K562 (cell line): ENCODE results near the gene BCAS3. TPM values are rescaled to one million over a fixed set of nuclear protein-coding genes. Genes with fewer than 3 reads are reported as not detected.

Source experiments
- ATAC-seq: fragments of 200-7000 bp; cut with Tn5 transposase; 3 replicates; pipeline ENCODE4 v1.9.1; 2020; ENCODE audit warnings: moderate library complexity
- BruUV-seq: library from RNA; stranded (reverse); fragments of 400-500 nt; replicated peaks from 2 replicates; lab custom pipeline; 2021; lab: Mats Ljungman, UMichigan
- CTCF ChIA-PET: fragments of 300-600 bp; formaldehyde crosslinking; extraction: SDS; loops from one replicate; lab custom pipeline; 2021; ENCODE audit warnings: low intra/inter-chr PET ratio; lab: Yijun Ruan, JAX
- POLR2A ChIA-PET: fragments of 300-600, 350-650 bp; sonication (Branson Sonifier 250); formaldehyde crosslinking; extraction: SDS; loops from one replicate; lab custom pipeline; 2021; ENCODE audit warnings: antibody characterized with exemption, inconsistent platforms; lab: Yijun Ruan, JAX
- DNase-seq, 4 experiments: peaks; one replicate each; pipeline versions ENCODE4 v3.0.0 to v3.0.0-alpha.2; 2011 to 2018; ENCODE audit warnings: low spot score in 3 of 4, mixed read lengths in 3 of 4; ENCODE audit errors: extremely low read depth in 1 of 4
- FAIRE-seq: peaks from 2 replicates; lab custom pipeline; 2011; peaks lifted over from hg19 to GRCh38; lab: Jason Lieb, UNC
- H2AFZ ChIP-seq: 2 replicates; pipeline ENCODE4 v1.6.0; 2011; ENCODE audit warnings: low read depth, low read length, control low read depth, inconsistent platforms
- H3K27ac ChIP-seq: fragments of 200-600 bp; 3 replicates; pipeline ENCODE4 v1.8.0; 2011; ENCODE audit warnings: low read depth, mild to moderate bottlenecking, control low read depth, inconsistent platforms, low read length, moderate library complexity, mixed read lengths; ENCODE audit errors: extremely low read depth
- H3K27me3 ChIP-seq, 2 experiments: fragments of 300-600 bp in 1 of 2; 2 replicates in 1 of 2; 3 replicates in 1 of 2; pipeline versions ENCODE4 v1.6.0 to v1.8.0; 2011; ENCODE audit warnings: inconsistent platforms in 2 of 2, low read length in 2 of 2, mild to moderate bottlenecking in 1 of 2, mixed read lengths in 1 of 2, moderate library complexity in 1 of 2; ENCODE audit not compliant: control insufficient read depth in 2 of 2, insufficient read depth in 2 of 2
- H3K36me3 ChIP-seq: fragments of 300-600 bp; 3 replicates; pipeline ENCODE4 v1.8.0; 2011; ENCODE audit warnings: mild to moderate bottlenecking, low read length, inconsistent platforms; ENCODE audit not compliant: control insufficient read depth, insufficient read depth
- H3K4me1 ChIP-seq, 2 experiments: fragments of 200-600 bp in 1 of 2; replicated peaks in 1 of 2; 2 replicates in 1 of 2; 3 replicates in 1 of 2; pipeline versions ENCODE4 v1.5.1 to v1.8.0; 2011; ENCODE audit warnings: inconsistent platforms in 2 of 2, low read length in 2 of 2, mild to moderate bottlenecking in 1 of 2, mixed read lengths in 1 of 2, moderate library complexity in 1 of 2; ENCODE audit not compliant: control insufficient read depth in 2 of 2, insufficient read depth in 2 of 2
- H3K4me2 ChIP-seq: 2 replicates; pipeline ENCODE4 v1.6.1; 2011; ENCODE audit warnings: low read length, control low read depth, inconsistent platforms, mixed read lengths; ENCODE audit not compliant: insufficient read depth
- H3K4me3 ChIP-seq: fragments of 200-600 bp; sonication (generic), shearing (Covaris generic); 2 replicates; pipeline ENCODE4 v1.5.1; 2016; ENCODE audit warnings: control low read depth, inconsistent platforms
- H3K79me2 ChIP-seq: fragments of 200-600 bp; 3 replicates; pipeline ENCODE4 v1.8.0; 2011; ENCODE audit warnings: low read length, inconsistent platforms; ENCODE audit not compliant: control insufficient read depth, insufficient read depth
- H3K9ac ChIP-seq, 2 experiments: 2 replicates each; pipeline versions ENCODE4 v1.6.0 to v1.6.1; 2011; ENCODE audit warnings: low read depth in 2 of 2, low read length in 2 of 2, control low read depth in 1 of 2, inconsistent platforms in 1 of 2, mild to moderate bottlenecking in 1 of 2, mixed read lengths in 1 of 2; ENCODE audit not compliant: insufficient read depth in 1 of 2
- H3K9me1 ChIP-seq: one replicate; pipeline ENCODE4 v1.6.0; 2011; ENCODE audit warnings: inconsistent platforms, mild to moderate bottlenecking, low read length, moderate library complexity; ENCODE audit not compliant: control insufficient read depth, insufficient read depth
- H3K9me3 ChIP-seq: replicated peaks from 2 replicates; pipeline ENCODE4 v1.5.1; 2011; ENCODE audit warnings: low read depth, low read length, inconsistent platforms; ENCODE audit not compliant: control insufficient read depth, insufficient read depth
- H4K20me1 ChIP-seq: replicated peaks from 2 replicates; pipeline ENCODE4 v1.6.1; 2011; ENCODE audit warnings: low read length, inconsistent platforms, mixed read lengths; ENCODE audit not compliant: control insufficient read depth, insufficient read depth
- CBFA2T3 ChIP-seq: fragments of 450-650 bp; IDR thresholded peaks from 2 replicates; pipeline ENCODE4 v1.6.1; 2017
- DACH1 ChIP-seq: fragments of 450-650 bp; IDR thresholded peaks from 2 replicates; pipeline ENCODE4 v1.6.1; 2018; ENCODE audit not compliant: partially characterized antibody
- MYC ChIP-seq, 2 experiments: fragments of 250-450 bp in 1 of 2; sonication (Bioruptor Pico) in 1 of 2; IDR thresholded peaks; 2 replicates each; pipeline versions ENCODE4 v1.5.1 to v1.6.1; 2012 to 2021; ENCODE audit warnings: low read depth in 2 of 2, borderline replicate concordance in 1 of 2, improper control_type of control experiment in 1 of 2, low read length in 1 of 2, mild to moderate bottlenecking in 1 of 2, moderate library complexity in 1 of 2
- SIN3A ChIP-seq, 2 experiments: fragments of 150-350 bp in 1 of 2; IDR thresholded peaks; 2 replicates each; pipeline ENCODE4 v1.6.1; 2011 to 2016; ENCODE audit warnings: borderline replicate concordance in 2 of 2, low read depth in 2 of 2, low read length in 2 of 2, mild to moderate bottlenecking in 2 of 2, moderate library complexity in 2 of 2; ENCODE audit not compliant: control insufficient read depth in 1 of 2
- TCF7L2 ChIP-seq: fragments of 150-350 bp; IDR thresholded peaks from 2 replicates; pipeline ENCODE4 v1.6.1; 2016; ENCODE audit warnings: low read depth, mild to moderate bottlenecking, low read length, moderate library complexity
- ZNF408 ChIP-seq: fragments of 250-450 bp; sonication (Bioruptor Pico); IDR thresholded peaks from 2 replicates; pipeline ENCODE4 v1.4.0; 2020; ENCODE audit warnings: low read depth, mild to moderate bottlenecking, moderate library complexity
- WGBS: fragments of 100-300 bp; shearing (Covaris generic); methylation state at CpG from one replicate; pipeline ENCODE4 v1.1.6; 2016; ENCODE audit warnings: low coverage, mixed read lengths; ENCODE audit not compliant: insufficient coverage; ENCODE audit errors: missing lambda C conversion rate; 5-methylcytosine and 5-hydroxymethylcytosine counted together
- in situ Hi-C: fragments of 300-500 bp; cut with MboI; formaldehyde crosslinking; loops from 4 replicates; pipeline ENCODE4 v1.15.0; 2018; ENCODE audit warnings: inconsistent platforms, mixed read lengths
- intact Hi-C: fragments of 100-400 bp; cut with micrococcal nuclease; formaldehyde crosslinking; loops from 2 replicates; pipeline ENCODE4 v1.14.2; 2022
- polyA plus RNA-seq, 8 experiments: library from polyadenylated mRNA; depleted of rRNA in 4 of 8; stranded (reverse) in 5 of 8; unstranded in 3 of 8; fragments of >200 nt; fragmentation: Nextera tagmentation in 2 of 8; fragmentation: Illumina TruSeq in 1 of 8; extraction: Ambion mirVana in 2 of 8; extraction: Trizol in 1 of 8; gene quantifications; 2 replicates each; pipeline versions ENCODE4 v1.2.1 to v1.2.3, GENCODE V29; 2011 to 2014; ENCODE audit warnings: inconsistent platforms in 1 of 8, missing spikeins in 1 of 8
- total RNA-seq, 7 experiments: library from RNA; depleted of rRNA in 6 of 7; stranded (reverse); fragments of >200 nt in 6 of 7; fragmentation: Illumina TruSeq in 2 of 7; extraction: Trizol in 2 of 7; gene quantifications; 2 replicates each; pipeline versions ENCODE4 v1.2.1 to v1.2.3, GENCODE V29; 2011 to 2021; ENCODE audit warnings: low replicate concordance in 1 of 7
- TF ChIP-seq, protein P1 (sequence below), 3 experiments: fragments of 200-800 bp in 1 of 3; fragments of 250-450 bp in 1 of 3; fragments of 450-650 bp in 1 of 3; sonication (Bioruptor Pico) in 1 of 3; sonication (Bioruptor generic) in 1 of 3; formaldehyde crosslinking in 1 of 3; IDR thresholded peaks; 2 replicates each; pipeline versions ENCODE4 v1.6.1 to v1.8.0; 2016 to 2022; ENCODE audit warnings: mild to moderate bottlenecking in 2 of 3, missing genetic modification characterization in 2 of 3, missing compliant biosample characterization in 1 of 3, moderate library complexity in 1 of 3

BCAS3 gene
- total and polyA plus RNA-seq, 9 of the 15 experiments (the other 6 are each of a cell fraction or from before 2014, with no cell fraction given) = 1.9 to 5.5 (median 3.5) TPM

DNA sequence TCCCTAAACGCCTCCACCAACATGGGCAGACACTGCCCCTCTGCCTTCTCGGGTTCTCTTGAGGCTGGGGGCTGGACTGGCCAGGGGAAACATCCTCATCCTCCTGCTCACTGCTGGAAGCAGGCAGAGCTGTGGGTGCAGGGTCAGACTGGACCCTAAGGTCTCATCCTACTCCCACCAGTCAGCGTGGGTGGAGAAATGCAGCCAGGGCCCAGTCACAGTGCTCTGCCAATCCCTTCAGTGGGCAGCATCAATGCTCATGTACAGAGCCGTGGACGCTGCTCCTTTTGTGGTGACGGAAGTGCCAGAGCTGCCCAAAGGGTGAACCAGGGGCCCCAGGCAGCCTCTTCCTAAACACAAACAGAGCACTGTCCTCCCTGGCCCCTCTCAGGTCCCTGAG, 708.6 kb downstream of the BCAS3 start:
- Histone ChIP-seq H3K9ac (no peak overlapping the region), H3K9me1 (no peaks in the 10 kb centered on the region), H3K27me3 (peaks cover under 1 to 65% of the 10 kb centered on the region in 2 experiments; a peak in 4 of 5 replicates), H4K20me1 (peaks cover 13% of the 10 kb centered on the region; the same call in 1 of the 2 replicates), H3K4me2 (no peak overlapping the region), H3K9me3 (no peaks in the 10 kb centered on the region), H3K27ac (no peak overlapping the region), H3K4me3 (no peak overlapping the region), H2AFZ (no peak overlapping the region), H3K4me1 (peaks cover 0 to 10% of the 10 kb centered on the region in 2 experiments; a peak in 1 of 5 replicates), H3K79me2 (no peaks in the 10 kb centered on the region), H3K36me3 (no peaks in the 10 kb centered on the region)
- DNase-seq (no peak), FAIRE-seq (no peak), ATAC-seq (no peak)
- ChIA-PET CTCF (no interaction called here), POLR2A (interaction anchor here (0.9 kb wide), 1 partner anchor 11 kb away, joined by 3 read pairs; no protein-coding TSS in a partner anchor)
- intact Hi-C loops = no loop called here
- no peak for TF ChIP-seq DACH1
- TF ChIP-seq CBFA2T3 = no peak
- TF ChIP-seq SIN3A (IDR thresholded peaks at IDR 0.05; ENCODE audit: borderline replicate concordance in 2 of 2, control insufficient read depth in 1 of 2, low read depth in 2 of 2, low read length in 2 of 2) = no peak
- TF ChIP-seq, protein P1, sequence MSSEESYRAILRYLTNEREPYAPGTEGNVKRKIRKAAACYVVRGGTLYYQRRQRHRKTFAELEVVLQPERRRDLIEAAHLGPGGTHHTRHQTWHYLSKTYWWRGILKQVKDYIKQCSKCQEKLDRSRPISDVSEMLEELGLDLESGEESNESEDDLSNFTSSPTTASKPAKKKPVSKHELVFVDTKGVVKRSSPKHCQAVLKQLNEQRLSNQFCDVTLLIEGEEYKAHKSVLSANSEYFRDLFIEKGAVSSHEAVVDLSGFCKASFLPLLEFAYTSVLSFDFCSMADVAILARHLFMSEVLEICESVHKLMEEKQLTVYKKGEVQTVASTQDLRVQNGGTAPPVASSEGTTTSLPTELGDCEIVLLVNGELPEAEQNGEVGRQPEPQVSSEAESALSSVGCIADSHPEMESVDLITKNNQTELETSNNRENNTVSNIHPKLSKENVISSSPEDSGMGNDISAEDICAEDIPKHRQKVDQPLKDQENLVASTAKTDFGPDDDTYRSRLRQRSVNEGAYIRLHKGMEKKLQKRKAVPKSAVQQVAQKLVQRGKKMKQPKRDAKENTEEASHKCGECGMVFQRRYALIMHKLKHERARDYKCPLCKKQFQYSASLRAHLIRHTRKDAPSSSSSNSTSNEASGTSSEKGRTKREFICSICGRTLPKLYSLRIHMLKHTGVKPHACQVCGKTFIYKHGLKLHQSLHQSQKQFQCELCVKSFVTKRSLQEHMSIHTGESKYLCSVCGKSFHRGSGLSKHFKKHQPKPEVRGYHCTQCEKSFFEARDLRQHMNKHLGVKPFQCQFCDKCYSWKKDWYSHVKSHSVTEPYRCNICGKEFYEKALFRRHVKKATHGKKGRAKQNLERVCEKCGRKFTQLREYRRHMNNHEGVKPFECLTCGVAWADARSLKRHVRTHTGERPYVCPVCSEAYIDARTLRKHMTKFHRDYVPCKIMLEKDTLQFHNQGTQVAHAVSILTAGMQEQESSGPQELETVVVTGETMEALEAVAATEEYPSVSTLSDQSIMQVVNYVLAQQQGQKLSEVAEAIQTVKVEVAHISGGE (CRISPR knock-in tag; IDR thresholded peaks at IDR 0.05) = peak in 1 of 3 experiments; percentile 93; a peak in 2 of 6 replicates
- TF ChIP-seq TCF7L2 = no peak
- TF ChIP-seq ZNF408 (CRISPR knock-in tag) = no peak
- no peak for TF ChIP-seq MYC (IDR thresholded peaks at IDR 0.05; ENCODE audit: low read depth, low read length)
- TF ChIP-seq MYC (CRISPR knock-in tag; IDR thresholded peaks at IDR 0.05; ENCODE audit: borderline replicate concordance, low read depth) = no peak
- in situ Hi-C loops = no loop called here
- 2% methylated on average over 6 of the region's 6 CpGs for WGBS
- no TSS peak for BruUV-seq
